ENCODE measurements around the gene PCYT1A. TPM values are rescaled to one million over a fixed set of nuclear protein-coding genes. Genes with fewer than 3 reads are reported as not detected.
"Not testable (repeated sequence)": the region's sequence is repeated elsewhere in the genome, so short reads cannot be mapped to it uniquely, and the experiment has no call there.

Gene PCYT1A
- total RNA-seq, 1 experiment from 2014 or later: 71.0 TPM

GRCh38 chr3:196216089-196216564 is 71.4 kb downstream of the PCYT1A start, which contains the start of gene SLC51A:
TSS of gene SLC51A (plus strand) at chr3:196216534. CDS start at chr3:196216713, 179 bp downstream.
- no peak for DNase-seq (ENCODE audit: low read depth)

- DNase-seq (ENCODE audit: low read depth): no peak
Observed at GRCh38 chr3:196215493-196216020, 72.0 kb downstream of the PCYT1A start.

GRCh38 chr3:196214783-196215441 is 72.6 kb downstream of the PCYT1A start:
- DNase-seq (ENCODE audit: low read depth): no peak

- no peak for DNase-seq (ENCODE audit: low read depth)
Observed at GRCh38 chr3:196210673-196211556, 76.6 kb downstream of the PCYT1A start, which contains the start of gene ZDHHC19. TSS of gene ZDHHC19 (minus strand) at chr3:196211400. CDS start at chr3:196211315, 85 bp downstream.

GRCh38 chr3:196209944-196210672 is 77.4 kb downstream of the PCYT1A start:
- DNase-seq (ENCODE audit: low read depth): not testable (repeated sequence)

- no peak for DNase-seq (ENCODE audit: low read depth)
Observed at GRCh38 chr3:196208942-196209695, 78.4 kb downstream of the PCYT1A start.

GRCh38 chr3:196207833-196208607 is 79.5 kb downstream of the PCYT1A start:
- no peak for DNase-seq (ENCODE audit: low read depth)

GRCh38 chr3:196207159-196207832 is 80.2 kb downstream of the PCYT1A start:
- no peak for DNase-seq (ENCODE audit: low read depth)

- DNase-seq (ENCODE audit: low read depth): not testable (repeated sequence)
Observed at GRCh38 chr3:196205442-196206205, 81.9 kb downstream of the PCYT1A start.

- no peak for DNase-seq (ENCODE audit: low read depth)
Observed at GRCh38 chr3:196203846-196204245, 83.7 kb downstream of the PCYT1A start.

- no peak for DNase-seq (ENCODE audit: low read depth)
Observed at GRCh38 chr3:196202516-196202970, 85.0 kb downstream of the PCYT1A start.

GRCh38 chr3:196198771-196199753 is 88.5 kb downstream of the PCYT1A start:
- no peak for DNase-seq (ENCODE audit: low read depth)

GRCh38 chr3:196198081-196198675 is 89.3 kb downstream of the PCYT1A start:
- no peak for DNase-seq (ENCODE audit: low read depth)

- DNase-seq (ENCODE audit: low read depth): no peak
Observed at GRCh38 chr3:196197524-196197923, 90.0 kb downstream of the PCYT1A start.

- DNase-seq (ENCODE audit: low read depth): no peak
Observed at GRCh38 chr3:196195664-196196265, 91.8 kb downstream of the PCYT1A start.

- no peak for DNase-seq (ENCODE audit: low read depth)
Observed at GRCh38 chr3:196194542-196194915, 93.0 kb downstream of the PCYT1A start.
